Trophoblast cell (in vitro differentiated cells and primary cell): ENCODE results near the gene PHLPP1.

Experiments
- DNase-seq, 2 donors: peaks; one replicate each; pipeline ENCODE4 v3.0.0-alpha.2; 2016
- H2AFZ ChIP-seq: 2 replicates; pipeline ENCODE4 v1.6.1; 2013; ENCODE audit warnings: low read length, moderate library complexity, mild to moderate bottlenecking; ENCODE audit not compliant: insufficient read depth, poor library complexity
- H2AK5ac ChIP-seq: 2 replicates; pipeline ENCODE4 v1.6.1; 2013; ENCODE audit warnings: mild to moderate bottlenecking, low read length
- H2BK120ac ChIP-seq: 2 replicates; pipeline ENCODE4 v1.6.1; 2013; ENCODE audit warnings: low read length, mild to moderate bottlenecking, moderate library complexity; ENCODE audit not compliant: insufficient read depth, poor library complexity
- H2BK12ac ChIP-seq: 2 replicates; pipeline ENCODE4 v1.6.1; 2013; ENCODE audit warnings: mild to moderate bottlenecking, low read length, moderate library complexity
- H2BK5ac ChIP-seq: 2 replicates; pipeline ENCODE4 v1.6.1; 2013; ENCODE audit warnings: low read length, low read depth, moderate library complexity, mild to moderate bottlenecking; ENCODE audit not compliant: poor library complexity
- H3K14ac ChIP-seq: 2 replicates; pipeline ENCODE4 v1.6.1; 2013; ENCODE audit warnings: mild to moderate bottlenecking, low read length
- H3K18ac ChIP-seq: 2 replicates; pipeline ENCODE4 v1.6.1; 2013; ENCODE audit warnings: mild to moderate bottlenecking, low read length
- H3K23ac ChIP-seq: 2 replicates; pipeline ENCODE4 v1.6.1; 2013; ENCODE audit warnings: low read length
- H3K27ac ChIP-seq: 2 replicates; pipeline ENCODE4 v1.5.1; 2013; ENCODE audit warnings: low read depth, mild to moderate bottlenecking, inconsistent platforms, low read length, moderate library complexity
- H3K27me3 ChIP-seq: 2 replicates; pipeline ENCODE4 v1.6.1; 2013; ENCODE audit warnings: inconsistent platforms, mild to moderate bottlenecking, low read length, moderate library complexity; ENCODE audit not compliant: insufficient read depth
- H3K36me3 ChIP-seq, 2 experiments: 1 replicate in 1 of 2; 2 replicates in 1 of 2; pipeline ENCODE4 v1.6.1; 2013; ENCODE audit warnings: low read length in 2 of 2, mild to moderate bottlenecking in 2 of 2, moderate library complexity in 1 of 2; ENCODE audit not compliant: insufficient read depth in 2 of 2, control insufficient read depth in 1 of 2
- H3K4ac ChIP-seq: 2 replicates; pipeline ENCODE4 v1.6.1; 2013; ENCODE audit warnings: low read depth, mild to moderate bottlenecking, low read length, moderate library complexity
- H3K4me1 ChIP-seq, 2 experiments: 1 replicate in 1 of 2; 2 replicates in 1 of 2; pipeline ENCODE4 v1.6.1; 2013; ENCODE audit warnings: low read length in 2 of 2, mild to moderate bottlenecking in 2 of 2, moderate library complexity in 1 of 2; ENCODE audit not compliant: insufficient read depth in 2 of 2, control insufficient read depth in 1 of 2
- H3K4me2 ChIP-seq: 2 replicates; pipeline ENCODE4 v1.6.1; 2013; ENCODE audit warnings: inconsistent platforms, mild to moderate bottlenecking, low read length, moderate library complexity
- H3K4me3 ChIP-seq: 2 replicates; pipeline ENCODE4 v1.5.1; 2013; ENCODE audit warnings: mild to moderate bottlenecking, low read depth, low read length, inconsistent platforms
- H3K79me1 ChIP-seq: one replicate; pipeline ENCODE4 v1.6.1; 2013; ENCODE audit warnings: low read length
- H3K79me2 ChIP-seq: 2 replicates; pipeline ENCODE4 v1.6.1; 2013; ENCODE audit warnings: low read length, mild to moderate bottlenecking; ENCODE audit not compliant: control insufficient read depth, insufficient read depth, poor library complexity
- H3K9ac ChIP-seq: 2 replicates; pipeline ENCODE4 v1.6.1; 2013; ENCODE audit warnings: mild to moderate bottlenecking, low read length
- H3K9me3 ChIP-seq: 2 replicates; pipeline ENCODE4 v1.6.1; 2013; ENCODE audit warnings: low read depth, mild to moderate bottlenecking, control low read depth, inconsistent platforms, low read length; ENCODE audit not compliant: insufficient read depth
- H4K12ac ChIP-seq: 2 replicates; pipeline ENCODE4 v1.6.1; 2013; ENCODE audit warnings: low read depth, mild to moderate bottlenecking, low read length, moderate library complexity
- H4K8ac ChIP-seq: 2 replicates; pipeline ENCODE4 v1.6.1; 2013; ENCODE audit warnings: low read depth, mild to moderate bottlenecking, low read length, moderate library complexity
- H4K91ac ChIP-seq: one replicate; pipeline ENCODE4 v1.6.1; 2013; ENCODE audit warnings: low read depth, mild to moderate bottlenecking, low read length, moderate library complexity
- WGBS: extraction: QIAGEN DNeasy Blood & Tissue Kit; methylation state at CpG from one replicate; pipeline ENCODE4 v1.1.7; 2013; ENCODE audit warnings: missing lambda C conversion rate; ENCODE audit not compliant: insufficient read length, insufficient coverage; ENCODE audit errors: extremely low coverage; 5-methylcytosine and 5-hydroxymethylcytosine counted together

Gene PHLPP1

DNA sequence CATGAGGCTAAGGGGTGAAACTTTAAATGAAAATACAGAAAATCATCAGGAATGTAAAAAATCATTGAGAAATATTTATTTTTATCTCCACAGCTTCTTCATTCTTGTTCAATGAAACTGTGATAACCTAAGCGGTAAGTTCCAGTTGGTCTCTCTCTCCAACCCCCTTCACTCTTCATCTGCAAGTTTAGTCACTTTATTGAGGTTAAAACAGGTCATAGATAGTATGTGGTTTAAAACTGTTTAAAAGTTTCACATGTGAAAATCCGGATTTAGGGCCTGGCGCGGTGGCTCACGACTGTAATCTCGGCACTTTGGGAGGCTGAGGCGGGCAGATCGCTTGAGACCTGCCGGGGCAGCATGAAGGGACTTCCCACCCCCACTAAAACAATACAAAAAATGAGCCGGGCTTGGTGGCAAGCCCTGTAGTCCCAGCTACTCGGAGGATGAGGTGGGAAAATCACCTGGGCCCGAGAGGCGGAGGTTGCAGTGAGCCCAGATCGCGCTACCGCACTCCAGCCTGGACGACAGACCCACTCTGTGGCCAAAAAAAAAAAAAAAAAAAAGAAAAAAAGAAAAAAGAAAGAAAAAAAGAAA lies 1.6 kb upstream of the PHLPP1 start:
- H3K9me3 ChIP-seq: peaks cover 2% of the 10 kb centered on the region
- peak overlapping the region; percentile 53 for H2AFZ ChIP-seq
- peaks cover 15% of the 10 kb centered on the region for H3K79me1 ChIP-seq
- no peak overlapping the region for H3K27ac ChIP-seq
- peak overlapping the region; percentile 83 for H2AK5ac ChIP-seq
- H3K36me3 ChIP-seq: no peaks in the 10 kb centered on the region
- H3K14ac ChIP-seq: peak overlapping the region; percentile 74
- H2BK12ac ChIP-seq: peak overlapping the region; percentile 93
- no CpG with 5 or more reads among the region's 17 CpGs for WGBS
- H3K27me3 ChIP-seq: no peaks in the 10 kb centered on the region
- peak overlapping the region; percentile 88 for H4K8ac ChIP-seq
- no peak overlapping the region for H3K9ac ChIP-seq
- no peak for DNase-seq
- H3K23ac ChIP-seq: no peak overlapping the region
- peak overlapping the region; percentile 83 for H2BK120ac ChIP-seq
- peak overlapping the region; percentile 90 for H4K12ac ChIP-seq
- H3K18ac ChIP-seq: no peak overlapping the region
- no peak overlapping the region for H3K4me2 ChIP-seq
- H2BK5ac ChIP-seq: peak overlapping the region; percentile 63
- peaks cover 11% of the 10 kb centered on the region for H3K79me2 ChIP-seq
- peak overlapping the region; percentile 47 for H4K91ac ChIP-seq
- peaks cover 2% of the 10 kb centered on the region in 2 experiments for H3K4me1 ChIP-seq
- peak overlapping the region; percentile 27 for H3K4ac ChIP-seq
- no peak overlapping the region for H3K4me3 ChIP-seq

DNA sequence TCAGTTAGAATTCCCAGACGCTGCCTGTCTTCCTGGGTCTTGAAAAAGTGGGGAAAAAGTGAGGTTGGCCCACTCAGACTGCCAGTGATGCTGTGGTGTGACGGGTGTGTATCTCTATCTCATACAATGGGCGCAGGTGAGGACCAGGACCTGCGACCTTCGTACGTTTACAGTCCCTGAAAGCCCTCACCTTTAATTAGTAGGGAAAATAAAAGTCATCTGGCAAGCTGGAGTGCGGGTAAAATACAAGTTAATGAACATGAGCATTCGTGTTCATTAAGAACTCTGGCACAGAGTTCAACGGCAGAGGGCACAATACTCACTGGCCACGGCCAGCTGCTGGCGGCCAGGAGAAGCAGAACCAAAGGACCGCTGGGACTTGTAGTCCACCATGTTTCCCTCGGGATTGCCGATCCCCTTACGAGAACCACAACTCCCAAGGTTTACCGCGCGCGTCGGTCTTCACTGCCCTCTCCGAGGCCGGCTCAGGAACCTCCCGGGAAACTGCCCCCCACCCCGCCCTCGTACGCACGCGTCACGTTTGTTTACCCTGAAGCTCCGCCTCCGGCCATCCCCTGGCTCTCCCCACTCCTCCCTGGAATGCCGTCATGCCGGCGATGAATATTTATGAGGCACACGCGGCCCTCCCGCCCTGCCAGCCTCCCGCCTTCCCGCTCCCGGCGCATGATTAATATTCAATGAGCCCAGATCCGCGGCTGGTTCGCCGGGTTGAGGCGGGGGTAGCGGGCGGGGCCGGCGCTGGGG lies 488 bp upstream of the PHLPP1 start:
- H3K14ac ChIP-seq: peak overlapping the region; percentile 85
- H3K27me3 ChIP-seq: no peaks in the 10 kb centered on the region
- H2BK120ac ChIP-seq: peak overlapping the region; percentile 77
- peak overlapping the region; percentile 35 for H4K12ac ChIP-seq
- H2AK5ac ChIP-seq: peak overlapping the region; percentile 29
- H3K79me1 ChIP-seq: peaks cover 15% of the 10 kb centered on the region
- H3K4me1 ChIP-seq: peaks cover 2% of the 10 kb centered on the region in 2 experiments
- H3K4me2 ChIP-seq: peak overlapping the region; percentile 73
- H3K4me3 ChIP-seq: peak overlapping the region; percentile 99
- peak overlapping the region; percentile 83 for H4K91ac ChIP-seq
- no peak overlapping the region for H3K9ac ChIP-seq
- H3K23ac ChIP-seq: no peak overlapping the region
- no CpG with 5 or more reads among the region's 50 CpGs for WGBS
- H2BK12ac ChIP-seq: peak overlapping the region; percentile 82
- DNase-seq: peak; percentile 100
- H4K8ac ChIP-seq: peak overlapping the region; percentile 82
- peak overlapping the region; percentile 89 for H2BK5ac ChIP-seq
- H3K79me2 ChIP-seq: peaks cover 11% of the 10 kb centered on the region
- peak overlapping the region; percentile 97 for H3K27ac ChIP-seq
- peak overlapping the region; percentile 100 for H2AFZ ChIP-seq
- no peaks in the 10 kb centered on the region for H3K36me3 ChIP-seq
- H3K9me3 ChIP-seq: peaks cover 2% of the 10 kb centered on the region
- H3K4ac ChIP-seq: peak overlapping the region; percentile 60
- peak overlapping the region; percentile 49 for H3K18ac ChIP-seq

DNA sequence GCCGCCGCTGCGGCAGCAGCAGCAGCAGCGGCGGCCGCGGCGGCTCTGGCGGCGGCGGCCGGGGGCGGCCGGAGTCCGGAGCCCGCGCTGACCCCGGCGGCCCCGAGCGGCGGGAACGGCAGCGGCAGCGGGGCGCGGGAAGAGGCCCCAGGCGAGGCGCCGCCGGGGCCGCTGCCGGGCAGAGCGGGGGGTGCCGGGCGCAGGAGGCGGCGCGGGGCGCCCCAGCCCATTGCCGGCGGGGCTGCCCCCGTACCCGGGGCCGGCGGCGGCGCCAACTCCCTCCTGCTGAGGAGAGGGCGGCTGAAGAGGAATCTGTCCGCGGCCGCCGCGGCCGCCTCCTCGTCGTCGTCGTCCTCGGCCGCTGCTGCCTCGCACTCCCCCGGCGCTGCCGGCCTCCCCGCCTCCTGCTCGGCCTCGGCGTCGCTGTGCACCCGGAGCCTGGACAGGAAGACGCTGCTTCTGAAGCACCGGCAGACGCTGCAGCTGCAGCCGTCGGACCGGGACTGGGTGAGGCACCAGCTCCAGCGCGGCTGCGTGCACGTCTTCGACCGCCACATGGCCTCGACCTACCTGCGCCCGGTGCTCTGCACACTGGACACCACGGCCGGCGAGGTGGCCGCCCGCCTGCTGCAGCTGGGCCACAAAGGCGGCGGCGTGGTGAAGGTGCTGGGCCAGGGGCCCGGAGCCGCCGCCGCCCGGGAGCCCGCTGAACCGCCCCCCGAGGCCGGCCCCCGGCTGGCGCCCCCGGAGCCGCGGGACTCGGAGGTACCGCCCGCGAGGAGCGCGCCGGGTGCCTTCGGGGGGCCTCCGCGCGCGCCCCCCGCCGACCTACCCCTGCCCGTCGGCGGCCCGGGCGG lies 646 bp downstream of the PHLPP1 start:
- H3K9ac ChIP-seq: peak overlapping the region; percentile 89
- H2BK120ac ChIP-seq: peak overlapping the region; percentile 89
- peak overlapping the region; percentile 92 for H3K4me2 ChIP-seq
- H3K4me3 ChIP-seq: peak overlapping the region; percentile 99
- H2AK5ac ChIP-seq: peak overlapping the region; percentile 90
- no peaks in the 10 kb centered on the region for H3K36me3 ChIP-seq
- H3K23ac ChIP-seq: no peak overlapping the region
- H3K79me2 ChIP-seq: peaks cover 11% of the 10 kb centered on the region
- H3K27me3 ChIP-seq: no peaks in the 10 kb centered on the region
- H3K4ac ChIP-seq: peak overlapping the region; percentile 97
- peak overlapping the region; percentile 59 for H2AFZ ChIP-seq
- peaks cover 15% of the 10 kb centered on the region for H3K79me1 ChIP-seq
- H4K91ac ChIP-seq: peak overlapping the region; percentile 90
- peak overlapping the region; percentile 83 for H4K8ac ChIP-seq
- H3K18ac ChIP-seq: peak overlapping the region; percentile 96
- peak; percentile 71 to 73 for DNase-seq
- peak overlapping the region; percentile 68 for H2BK12ac ChIP-seq
- peak overlapping the region; percentile 97 for H3K27ac ChIP-seq
- H3K9me3 ChIP-seq: peaks cover 2% of the 10 kb centered on the region
- H3K14ac ChIP-seq: peak overlapping the region; percentile 78
- H4K12ac ChIP-seq: peak overlapping the region; percentile 83
- WGBS: no CpG with 5 or more reads among the region's 127 CpGs
- H2BK5ac ChIP-seq: peak overlapping the region; percentile 96
- H3K4me1 ChIP-seq: peaks cover 2% of the 10 kb centered on the region in 2 experiments

DNA sequence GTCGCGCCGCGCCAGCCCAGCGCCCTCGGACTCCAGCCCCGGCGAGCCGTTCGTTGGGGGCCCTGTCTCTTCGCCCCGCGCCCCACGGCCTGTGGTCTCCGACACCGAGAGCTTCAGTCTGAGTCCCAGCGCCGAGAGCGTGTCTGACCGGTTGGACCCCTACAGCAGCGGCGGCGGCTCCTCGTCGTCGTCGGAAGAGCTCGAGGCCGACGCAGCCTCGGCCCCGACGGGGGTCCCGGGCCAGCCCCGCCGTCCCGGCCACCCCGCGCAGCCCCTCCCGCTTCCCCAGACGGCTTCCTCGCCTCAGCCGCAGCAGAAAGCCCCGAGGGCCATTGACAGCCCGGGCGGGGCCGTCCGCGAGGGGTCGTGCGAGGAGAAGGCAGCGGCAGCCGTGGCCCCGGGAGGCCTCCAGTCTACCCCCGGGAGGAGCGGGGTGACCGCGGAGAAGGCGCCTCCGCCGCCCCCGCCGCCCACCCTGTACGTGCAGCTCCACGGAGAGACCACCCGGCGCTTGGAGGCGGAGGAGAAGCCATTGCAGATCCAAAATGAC lies 1.4 kb downstream of the PHLPP1 start:
- no CpG with 5 or more reads among the region's 68 CpGs for WGBS
- Histone ChIP-seq H3K18ac (peak overlapping the region; percentile 96), H3K27me3 (no peaks in the 10 kb centered on the region), H2AFZ (peak overlapping the region; percentile 59), H3K4me3 (peak overlapping the region; percentile 99), H3K79me2 (peaks cover 11% of the 10 kb centered on the region), H3K4ac (peak overlapping the region; percentile 97), H3K4me2 (peak overlapping the region; percentile 92), H3K23ac (no peak overlapping the region), H4K12ac (peak overlapping the region; percentile 83), H3K9ac (no peak overlapping the region), H3K36me3 (no peaks in the 10 kb centered on the region), H4K91ac (peak overlapping the region; percentile 90), H3K14ac (peak overlapping the region; percentile 78), H2BK12ac (peak overlapping the region; percentile 68), H2AK5ac (peak overlapping the region; percentile 90), H3K27ac (peak overlapping the region; percentile 42), H3K9me3 (peaks cover 2% of the 10 kb centered on the region), H2BK120ac (peak overlapping the region; percentile 89), H4K8ac (peak overlapping the region; percentile 83), H3K4me1 (peaks cover 2% of the 10 kb centered on the region in 2 experiments), H3K79me1 (peaks cover 15% of the 10 kb centered on the region), H2BK5ac (peak overlapping the region; percentile 73)
- peak; percentile 46 to 54 for DNase-seq
